Panc1 (cell line): ENCODE measurements around the gene ADCY2. TPM values are rescaled to one million over a fixed set of nuclear protein-coding genes. Genes with fewer than 3 reads are reported as not detected.

Experiments used
- ATAC-seq: fragments of 200-7000 bp; cut with Tn5 transposase; 2 replicates; pipeline ENCODE4 v1.9.1; 2020; ENCODE audit warnings: mild to moderate bottlenecking, moderate library complexity
- BruUV-seq: library from RNA; stranded (reverse); fragments of 400-500 nt; replicated peaks from 2 replicates; lab custom pipeline; 2021; lab: Mats Ljungman, UMichigan
- CTCF ChIA-PET: fragments of 300-600 bp; sonication (Branson Sonifier 250); formaldehyde crosslinking; loops from one replicate; lab custom pipeline; 2022; ENCODE audit warnings: antibody characterized with exemption; lab: Charles Lee
- POLR2A ChIA-PET: fragments of 300-600 bp; sonication (Branson Sonifier 250); formaldehyde crosslinking; loops from one replicate; lab custom pipeline; 2022; ENCODE audit warnings: antibody characterized with exemption; lab: Charles Lee
- DNase-seq: peaks from one replicate; pipeline ENCODE4 v3.0.0-alpha.2; 2010; ENCODE audit warnings: low read depth, low spot score
- H3K27ac ChIP-seq: 2 replicates; pipeline ENCODE4 v1.5.1; 2011; ENCODE audit warnings: mild to moderate bottlenecking, low read length, inconsistent platforms
- H3K27me3 ChIP-seq: fragments of 200-500 bp; sonication (Bioruptor generic); 2 replicates; pipeline ENCODE4 v1.6.0; 2014; ENCODE audit warnings: low read length, inconsistent platforms; ENCODE audit not compliant: control insufficient read depth, insufficient read depth
- H3K36me3 ChIP-seq: fragments of 200-500 bp; sonication (Bioruptor generic); 2 replicates; pipeline ENCODE4 v1.5.1; 2014; ENCODE audit warnings: inconsistent platforms, mild to moderate bottlenecking, low read length, moderate library complexity; ENCODE audit not compliant: control insufficient read depth, insufficient read depth
- H3K4me1 ChIP-seq: 2 replicates; pipeline ENCODE4 v1.5.1; 2011; ENCODE audit warnings: inconsistent platforms, mild to moderate bottlenecking, low read length, moderate library complexity; ENCODE audit not compliant: control insufficient read depth, insufficient read depth
- H3K4me3 ChIP-seq, 2 experiments: 2 replicates each; pipeline ENCODE4 v1.5.1; 2011 to 2012; ENCODE audit warnings: low read depth in 2 of 2, low read length in 2 of 2, mild to moderate bottlenecking in 2 of 2, inconsistent platforms in 1 of 2, moderate library complexity in 1 of 2
- H3K9me3 ChIP-seq: fragments of 200-500 bp; sonication (Bioruptor generic); 2 replicates; pipeline ENCODE4 v1.5.1; 2014; ENCODE audit warnings: low read depth, mild to moderate bottlenecking, inconsistent platforms, low read length, moderate library complexity; ENCODE audit not compliant: control insufficient read depth, insufficient read depth
- CTCF ChIP-seq: fragments of 450-650 bp; IDR thresholded peaks from 2 replicates; pipeline ENCODE4 v1.5.1; 2017; ENCODE audit warnings: mild to moderate bottlenecking
- POLR2AphosphoS5 ChIP-seq: IDR thresholded peaks from 2 replicates; pipeline ENCODE4 v1.6.1; 2012; ENCODE audit warnings: mild to moderate bottlenecking, low read depth, low read length, moderate library complexity
- REST ChIP-seq, 2 experiments: IDR thresholded peaks; 2 replicates each; pipeline ENCODE4 v1.6.1; 2011 to 2012; ENCODE audit warnings: low read depth in 2 of 2, control low read depth in 1 of 2, low read length in 1 of 2, mild to moderate bottlenecking in 1 of 2, moderate library complexity in 1 of 2; ENCODE audit not compliant: insufficient read depth in 1 of 2
- SIN3A ChIP-seq: IDR thresholded peaks from 2 replicates; pipeline ENCODE4 v1.6.1; 2012; ENCODE audit warnings: low read depth, mild to moderate bottlenecking, low read length, moderate library complexity, borderline replicate concordance; ENCODE audit not compliant: insufficient read depth
- TCF7L2 ChIP-seq: IDR thresholded peaks from 2 replicates; pipeline ENCODE4 v1.6.1; 2011; ENCODE audit warnings: mild to moderate bottlenecking, low read depth, low read length, inconsistent platforms
- in situ Hi-C: cut with HindIII; loops from 2 replicates; pipeline ENCODE4 v1.10.0; 2016; ENCODE audit warnings: low sequenced_read_pairs, low pct_unique_long_range_greater_than_20kb
- intact Hi-C: fragments of 100-400 bp; cut with micrococcal nuclease; formaldehyde crosslinking; loops from one replicate; pipeline ENCODE4 v1.10.0; 2022; ENCODE audit not compliant: unreplicated experiment
- total RNA-seq: library from RNA; stranded (reverse); gene quantifications from one replicate; pipeline ENCODE4 v1.2.1, GENCODE V29; 2021; ENCODE audit not compliant: unreplicated experiment

The ADCY2 gene
- total RNA-seq, 1 experiment from 2014 or later = 0.13 TPM

DNA sequence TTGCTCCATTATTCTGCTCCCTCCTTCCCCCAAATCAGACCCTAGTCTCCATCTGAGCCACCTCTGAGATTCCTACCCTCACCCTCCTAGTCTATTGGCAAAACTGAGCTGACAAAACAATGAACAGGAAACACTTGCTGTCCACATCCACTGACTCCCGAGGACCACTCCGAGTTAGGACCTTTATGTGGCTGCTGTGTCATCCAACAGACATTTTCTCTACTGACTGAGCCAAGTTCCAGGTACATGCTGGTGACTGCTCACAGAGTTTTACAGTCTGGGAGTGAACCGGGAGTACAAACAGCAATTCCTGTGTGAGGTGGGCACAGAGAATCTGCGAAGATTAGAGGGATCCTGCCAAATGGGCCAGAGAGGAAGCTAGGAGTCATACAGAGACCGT, 415.8 kb downstream of the ADCY2 start:
- Histone ChIP-seq H3K9me3 (no peaks in the 10 kb centered on the region), H3K4me3 (no peak overlapping the region), H3K27ac (no peak overlapping the region), H3K36me3 (no peaks in the 10 kb centered on the region), H3K4me1 (no peaks in the 10 kb centered on the region), H3K27me3 (peaks cover 7% of the 10 kb centered on the region)
- BruUV-seq = no TSS peak
- intact Hi-C loops = no loop called here
- CTCF ChIA-PET = no interaction called here
- in situ Hi-C loops = no loop called here
- ATAC-seq = no peak
- POLR2A ChIA-PET = no interaction called here
- no peak for DNase-seq
- TF ChIP-seq SIN3A = no peak
- TF ChIP-seq POLR2AphosphoS5 = no peak
- TF ChIP-seq TCF7L2 = no peak
- TF ChIP-seq REST (IDR thresholded peaks at IDR 0.05; ENCODE audit: insufficient read depth in 1 of 2, low read depth in 2 of 2, low read length in 1 of 2) = no peak
- TF ChIP-seq CTCF = no peak

- Histone ChIP-seq H3K4me1 (no peaks in the 10 kb centered on the region), H3K27ac (no peak overlapping the region), H3K36me3 (no peaks in the 10 kb centered on the region), H3K9me3 (no peaks in the 10 kb centered on the region), H3K27me3 (peaks cover 9% of the 10 kb centered on the region), H3K4me3 (no peak overlapping the region)
- DNase-seq (no peak), ATAC-seq (no peak)
- ChIA-PET POLR2A (no interaction called here), CTCF (no interaction called here)
- TF ChIP-seq REST (IDR thresholded peaks at IDR 0.05; ENCODE audit: insufficient read depth in 1 of 2, low read depth in 2 of 2, low read length in 1 of 2) (no peak), TCF7L2 (no peak), CTCF (no peak), POLR2AphosphoS5 (no peak), SIN3A (no peak)
- in situ Hi-C loops = no loop called here
- no TSS peak for BruUV-seq
- intact Hi-C loops = no loop called here
These were observed 417.1 kb downstream of the ADCY2 start for GRCh38 chr5:7813007-7813406.
